Raji (cell line): ENCODE measurements around the gene NUMB.

Experiments
- POLR2A ChIP-seq: IDR thresholded peaks from 2 replicates; pipeline ENCODE4 v1.6.1; 2011; ENCODE audit warnings: low read depth, low read length, control low read depth; ENCODE audit not compliant: insufficient read depth

Gene NUMB

DNA sequence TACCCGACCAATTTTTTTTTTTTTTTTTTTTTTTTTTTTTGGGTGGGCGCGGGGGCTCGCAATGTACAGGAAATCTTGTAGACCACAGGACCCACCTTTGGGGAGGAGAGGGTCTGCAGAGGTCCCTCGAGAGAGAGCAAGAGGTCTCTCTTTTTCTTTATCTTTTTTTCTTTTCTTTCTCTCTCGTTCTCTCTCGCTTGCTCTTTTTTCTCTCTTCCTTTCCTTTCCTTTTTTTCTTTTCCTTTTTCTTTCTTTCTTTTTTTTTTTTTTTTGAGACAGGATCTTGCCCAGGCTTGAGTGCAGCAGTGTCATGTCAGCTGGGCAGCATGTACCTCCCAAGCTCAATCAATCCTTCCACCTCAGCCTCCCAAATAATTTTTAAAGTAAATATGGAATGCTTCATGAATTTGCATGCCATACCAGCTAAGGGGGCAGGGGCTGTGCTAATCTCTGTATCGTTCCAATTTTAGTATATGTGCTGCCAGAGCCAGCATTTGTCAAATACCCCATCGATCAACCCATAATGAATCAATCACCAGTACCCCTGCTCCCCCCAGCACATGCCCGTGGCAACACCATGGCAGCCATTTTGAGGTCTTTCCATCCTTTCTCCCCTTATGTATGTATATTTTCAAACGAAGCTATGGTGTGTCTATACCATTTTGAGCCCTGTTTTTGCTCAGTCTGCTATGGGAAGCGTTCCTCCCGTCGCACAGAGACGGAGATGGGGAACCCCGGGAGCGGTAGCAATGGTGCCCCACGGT lies 211.8 kb downstream of the NUMB start:
- TF ChIP-seq POLR2A = no peak

DNA sequence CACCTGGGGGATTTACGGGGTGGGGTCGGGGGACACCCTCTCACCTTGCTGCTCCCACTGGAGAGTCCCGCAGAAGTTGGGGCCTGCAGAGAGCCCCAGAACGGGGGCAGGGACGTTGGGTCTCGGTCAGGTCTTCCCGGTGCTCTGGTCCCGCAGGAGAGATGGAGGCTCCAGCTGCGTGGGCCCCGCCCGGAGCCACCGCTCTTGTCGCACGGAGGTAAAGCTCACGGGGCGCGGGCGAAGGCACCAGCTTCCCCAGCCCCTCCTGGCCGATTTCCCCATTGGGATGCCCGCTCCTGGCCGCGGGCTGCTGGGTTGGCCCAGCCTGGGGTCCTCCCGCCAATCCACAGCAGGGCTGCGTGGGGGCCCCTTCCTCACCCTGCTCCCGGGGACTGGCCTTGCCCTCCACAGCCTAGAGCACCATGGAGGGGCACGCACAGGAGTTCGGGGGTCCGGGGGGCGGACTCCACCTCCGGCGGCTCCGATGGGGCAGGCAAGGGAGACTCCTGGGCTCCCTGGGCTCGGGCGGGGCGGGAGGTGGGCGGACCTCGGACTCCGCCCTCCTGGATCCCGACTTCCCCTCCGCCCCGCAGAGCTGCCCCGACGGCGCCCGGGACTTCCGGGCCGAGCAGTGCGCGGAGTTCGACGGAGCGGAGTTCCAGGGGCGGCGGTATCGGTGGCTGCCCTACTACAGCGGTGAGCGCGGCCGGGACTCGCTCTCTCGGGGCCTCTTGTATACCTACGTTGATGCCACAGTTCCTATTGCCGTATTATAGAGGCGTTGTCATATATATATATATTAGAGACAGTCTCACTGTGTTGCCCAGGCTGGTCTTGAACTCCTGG lies 212.6 kb downstream of the NUMB start:
- TF ChIP-seq POLR2A = no peak

DNA sequence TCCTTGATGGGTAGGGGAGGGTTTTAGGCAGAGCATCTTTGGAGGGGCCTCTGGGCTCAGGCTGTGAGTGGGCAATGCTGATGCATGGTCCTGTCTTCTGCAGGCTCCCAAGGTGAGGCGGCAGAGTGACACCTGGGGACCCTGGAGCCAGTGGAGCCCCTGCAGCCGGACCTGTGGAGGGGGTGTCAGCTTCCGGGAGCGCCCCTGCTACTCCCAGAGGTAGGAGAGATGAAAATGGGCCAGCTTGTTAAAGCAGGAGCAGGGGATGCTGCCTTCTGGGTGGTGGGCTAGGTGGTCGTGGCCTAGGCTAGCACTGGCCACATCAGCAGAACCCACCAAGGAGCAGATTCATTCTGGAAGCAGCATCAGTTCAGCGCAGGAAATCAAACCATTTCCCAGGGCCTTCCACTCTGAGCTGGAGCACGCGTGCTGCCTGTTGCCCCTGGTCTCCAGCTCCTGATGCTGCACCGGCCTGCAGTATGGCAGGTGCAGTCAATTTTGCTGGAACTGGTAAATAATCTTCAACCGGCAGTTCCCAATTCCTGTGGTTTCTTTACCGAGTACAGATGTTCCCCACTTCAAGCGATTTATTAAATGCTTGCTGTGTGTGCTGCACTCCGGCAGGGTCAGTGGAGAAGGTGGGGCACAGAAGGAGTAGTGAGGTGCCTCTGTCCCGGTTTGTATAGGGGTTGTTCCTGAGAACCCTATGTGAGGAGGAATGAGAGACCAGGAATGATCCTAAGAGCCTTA lies 213.6 kb downstream of the NUMB start:
- no peak for TF ChIP-seq POLR2A

DNA sequence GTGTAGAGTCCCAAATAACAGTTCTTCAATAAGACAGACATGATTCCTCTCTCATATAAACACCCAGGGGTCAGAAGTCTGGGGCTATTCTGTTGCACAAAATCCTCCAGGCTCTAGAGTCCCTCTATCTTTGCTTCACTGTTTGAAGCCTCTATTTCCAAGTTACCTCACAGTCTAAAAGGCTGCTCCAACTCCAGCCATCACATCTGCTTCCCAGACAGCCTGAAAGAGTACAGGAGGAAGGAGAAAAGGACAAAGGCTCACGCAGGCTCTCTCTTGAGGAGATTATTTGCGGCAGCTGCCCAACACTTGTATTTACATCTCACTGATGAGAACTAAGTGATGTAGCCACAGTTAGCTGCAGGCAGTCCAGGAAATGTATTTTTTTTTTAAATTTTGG lies 214.6 kb downstream of the NUMB start:
- no peak for TF ChIP-seq POLR2A

DNA sequence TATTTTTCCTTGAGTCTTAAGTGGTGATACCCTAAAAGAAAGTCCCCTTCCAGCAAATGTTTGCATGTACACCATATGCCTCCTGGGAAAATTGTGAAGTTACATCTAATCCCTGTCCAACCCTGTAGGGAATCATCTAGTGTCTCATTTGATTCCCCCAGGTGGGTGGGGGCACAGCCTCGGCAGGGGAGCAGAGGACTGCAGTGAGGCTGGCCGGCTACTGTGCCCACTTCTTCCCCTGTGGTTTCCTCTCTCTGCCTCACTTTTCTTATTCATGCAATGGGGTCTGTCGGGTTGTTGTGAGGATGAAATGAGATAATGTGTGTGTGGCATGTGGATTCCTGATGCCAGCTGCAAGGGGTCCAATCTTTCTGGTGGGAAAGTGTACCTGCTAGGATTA lies 215.0 kb downstream of the NUMB start:
- TF ChIP-seq POLR2A = no peak

DNA sequence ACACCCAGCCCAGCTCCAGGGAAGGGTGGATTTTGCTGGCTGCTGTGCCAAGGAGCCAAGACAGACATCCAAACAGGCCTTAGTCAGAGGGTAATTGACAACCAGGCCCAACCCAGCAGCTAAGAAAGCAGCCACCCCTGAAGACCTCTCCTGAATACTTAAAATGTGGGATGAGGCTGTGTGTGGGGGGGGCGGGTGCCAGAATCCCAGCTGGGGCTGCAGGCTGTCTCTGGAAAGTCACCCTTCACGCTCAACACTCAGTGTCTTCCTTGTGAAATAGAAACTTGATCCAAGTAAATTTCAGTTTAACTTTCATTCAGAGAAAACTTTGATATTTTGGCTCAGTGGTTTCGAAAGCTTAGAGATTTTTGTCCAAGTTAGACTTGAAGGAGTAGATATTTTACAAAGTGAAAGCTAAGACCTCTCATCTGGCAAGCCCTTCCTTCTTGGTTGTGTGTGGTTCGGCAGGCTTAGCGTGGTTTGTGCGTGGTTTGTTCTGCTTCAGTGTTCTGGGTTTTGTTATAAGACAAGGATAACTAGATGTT lies 215.9 kb downstream of the NUMB start:
- no peak for TF ChIP-seq POLR2A

DNA sequence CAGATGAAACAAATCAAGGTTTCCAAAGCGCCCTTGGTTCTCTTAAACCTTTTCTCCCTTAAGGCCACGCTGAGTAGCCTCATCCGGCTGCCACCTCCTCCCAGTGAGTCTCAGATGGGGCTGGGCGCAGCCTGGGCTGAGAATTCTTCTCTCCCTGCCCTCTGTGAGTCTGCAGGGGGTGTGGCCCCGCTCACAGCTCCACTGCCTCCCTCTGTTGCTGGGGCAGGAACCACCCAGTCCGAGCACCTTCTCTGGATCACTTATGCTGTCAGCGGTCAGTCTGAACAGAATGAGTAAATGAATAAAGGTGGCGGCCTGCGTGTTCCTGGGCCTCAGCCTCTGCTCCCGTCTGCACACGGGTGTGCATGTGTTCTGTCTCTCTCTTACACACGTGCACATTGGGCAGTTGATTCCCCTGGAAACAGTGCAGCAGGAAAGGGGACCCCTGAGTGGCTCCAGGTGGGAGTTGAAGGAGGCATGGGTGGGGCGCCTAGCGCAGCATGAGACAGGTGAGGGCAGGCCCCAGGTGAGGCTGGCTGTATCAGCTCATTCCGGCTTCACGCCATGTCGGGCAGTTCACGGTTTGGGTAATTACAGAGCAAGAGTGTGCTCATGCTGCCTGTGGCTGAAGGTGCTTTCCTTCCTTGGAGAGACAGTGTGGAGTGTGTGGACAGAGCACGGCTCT lies 216.7 kb downstream of the NUMB start:
- no peak for TF ChIP-seq POLR2A

DNA sequence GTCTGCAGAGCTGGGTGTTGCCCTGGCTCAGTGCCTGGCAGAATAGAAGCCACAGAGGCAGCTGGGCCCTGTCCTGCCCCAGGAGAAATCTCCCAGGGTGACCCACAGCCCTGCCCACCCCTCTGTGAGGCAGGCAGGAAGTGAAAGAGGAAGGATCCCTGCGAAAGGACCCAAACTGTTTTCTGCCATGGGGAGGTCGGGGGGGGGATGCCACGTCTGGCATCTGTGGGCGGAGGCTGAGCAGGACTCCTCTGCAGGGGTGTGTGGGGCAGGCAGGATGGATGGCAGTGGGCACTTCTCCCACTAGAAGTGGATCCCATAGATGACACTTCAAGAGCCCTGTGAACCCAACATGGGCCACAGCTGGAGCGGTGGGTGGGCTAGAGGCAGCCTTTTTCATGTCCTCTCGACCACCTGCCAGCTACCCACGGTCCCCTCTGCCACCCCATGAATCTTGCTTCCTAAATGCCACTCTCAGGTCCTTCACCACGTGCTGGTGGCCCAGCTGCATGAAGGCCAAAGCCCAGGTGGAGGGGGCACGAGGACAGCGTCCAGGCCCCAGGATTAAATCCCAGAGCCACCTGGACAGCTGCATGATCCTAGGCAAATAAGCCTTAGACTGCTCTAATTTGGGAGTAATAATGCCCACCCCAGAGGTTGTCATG lies 217.4 kb downstream of the NUMB start:
- no peak for TF ChIP-seq POLR2A

DNA sequence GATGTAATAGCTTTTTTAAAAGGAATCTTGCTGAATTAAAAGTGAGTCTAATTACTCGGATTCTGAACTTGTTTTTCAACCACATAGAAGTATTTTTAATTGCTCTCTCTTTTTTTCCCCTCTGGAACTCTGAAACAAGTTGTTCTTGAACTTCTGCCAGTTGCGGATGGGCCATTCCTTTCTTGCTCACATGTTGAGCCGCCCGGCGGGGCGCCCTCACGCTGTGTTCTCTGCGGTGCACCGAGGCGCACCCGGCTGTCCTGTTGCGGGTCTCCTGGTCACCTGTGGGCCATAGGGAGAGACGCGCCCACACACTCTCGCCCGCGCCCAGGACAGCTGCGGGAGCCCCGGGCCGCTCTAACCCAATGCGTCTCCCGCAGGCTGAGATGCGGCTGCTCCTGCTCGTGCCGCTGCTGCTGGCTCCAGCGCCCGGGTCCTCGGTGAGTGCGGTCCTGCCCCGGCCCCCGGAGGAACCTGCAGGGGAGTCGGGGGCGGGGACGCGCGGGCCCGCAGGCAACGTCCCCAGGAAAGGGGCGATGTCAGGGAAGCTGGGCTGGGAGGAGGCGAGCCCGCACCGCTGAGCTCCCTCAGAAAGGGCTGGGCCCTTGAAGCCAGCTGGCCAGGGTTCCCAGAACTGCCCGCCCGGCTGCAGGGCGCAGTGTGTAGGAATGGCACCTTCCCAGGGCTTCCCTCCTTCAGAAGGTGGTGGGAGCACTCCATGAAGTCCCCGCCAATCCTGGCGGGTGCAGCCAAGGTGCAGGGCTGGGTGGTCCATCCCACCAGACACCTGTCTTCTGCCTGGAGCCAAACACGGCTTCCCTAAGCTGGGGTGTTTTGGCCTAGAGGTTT lies 218.7 kb downstream of the NUMB start:
- TF ChIP-seq POLR2A = no peak

DNA sequence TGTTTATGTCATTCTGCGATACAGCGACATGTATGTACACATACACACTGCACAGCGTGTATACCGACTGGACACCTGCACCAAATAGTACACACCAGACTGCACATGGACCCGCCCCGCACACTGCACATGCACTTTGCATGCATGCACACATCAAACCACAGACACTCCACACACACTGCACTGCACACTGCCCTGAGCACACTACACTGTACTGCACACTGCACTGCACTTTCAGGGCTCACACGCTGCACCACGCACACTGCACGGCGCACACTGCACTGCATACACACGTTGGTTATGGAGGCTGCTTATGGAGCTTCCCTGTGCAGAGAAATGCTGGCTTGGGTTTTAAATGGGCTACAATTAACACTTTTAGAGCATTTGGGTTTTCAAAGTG lies 219.4 kb downstream of the NUMB start:
- no peak for TF ChIP-seq POLR2A

DNA sequence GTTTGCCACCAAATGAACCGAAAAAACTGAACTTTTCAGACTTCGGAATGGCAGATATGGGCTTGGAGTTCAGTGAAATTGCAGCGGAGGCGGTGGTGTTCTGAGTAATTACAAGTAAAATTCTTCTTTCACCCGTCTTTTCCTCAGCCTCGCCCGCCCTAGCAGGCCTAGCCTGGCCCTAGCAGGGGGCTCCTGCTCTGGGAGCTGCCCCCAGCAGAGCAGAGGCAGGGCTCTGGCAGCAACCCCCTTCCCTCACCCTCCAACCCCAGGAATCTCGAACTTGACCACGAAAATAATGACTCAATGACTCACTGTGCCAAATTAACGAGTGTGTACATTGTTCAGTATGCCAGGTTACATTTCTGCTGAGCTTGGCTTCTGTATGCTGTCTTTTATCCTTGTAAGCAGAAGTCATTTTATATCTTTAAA lies 219.9 kb downstream of the NUMB start:
- no peak for TF ChIP-seq POLR2A

DNA sequence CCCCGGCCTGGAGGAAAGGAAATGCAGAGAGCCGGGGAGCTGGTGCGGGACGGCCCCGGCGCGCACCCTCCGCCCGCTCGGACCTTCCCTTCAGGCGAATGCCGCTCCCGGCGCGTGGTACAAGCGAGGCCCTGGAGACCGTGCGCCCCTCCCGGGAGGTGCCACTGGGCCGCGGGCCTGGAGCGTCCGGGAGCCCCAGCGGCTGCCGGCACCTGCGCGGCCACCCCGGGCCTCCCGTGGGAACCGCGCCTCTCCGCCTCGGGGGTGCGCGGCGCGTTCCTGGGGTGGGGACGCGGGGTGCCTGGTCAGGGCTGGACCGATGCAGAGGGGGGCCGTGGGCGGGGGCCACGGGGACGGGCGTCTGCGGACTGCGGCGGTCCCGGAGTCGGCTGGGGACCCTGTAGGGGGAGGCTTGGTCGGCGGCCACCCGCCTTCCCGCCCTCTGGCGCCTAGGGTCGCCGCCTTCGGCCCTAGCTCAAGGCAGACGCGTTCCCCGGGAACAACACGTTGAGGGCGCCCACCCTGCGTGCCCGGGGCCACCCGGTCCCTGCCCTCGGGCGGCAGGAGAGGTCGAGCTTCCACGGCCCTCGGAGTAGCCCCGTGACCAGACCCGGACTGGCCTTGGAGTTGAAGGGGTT lies 220.4 kb downstream of the NUMB start:
- TF ChIP-seq POLR2A = no peak
